Right ventricle myocardium superior (tissue), 1 donor: ENCODE data around the gene VWA3B. TPM values are rescaled to one million over a fixed set of nuclear protein-coding genes. Genes with fewer than 3 reads are reported as not detected.
"Not testable (repeated sequence)": the region's sequence is repeated elsewhere in the genome, so short reads cannot be mapped to it uniquely, and the experiment has no call there.

ENCODE experiments used
- ATAC-seq: fragments of 200-7000 bp; cut with Tn5 transposase; one replicate; pipeline ENCODE4 v1.9.1; 2020; ENCODE audit warnings: mild to moderate bottlenecking; ENCODE audit not compliant: poor library complexity
- DNase-seq: peaks from one replicate; pipeline ENCODE4 v3.0.0-alpha.2; 2020
- intact Hi-C: fragments of 100-400 bp; cut with DNase I; formaldehyde crosslinking; loops from one replicate; pipeline ENCODE4 v1.11.2; 2022
- total RNA-seq: library from RNA; stranded (reverse); fragmentation: NEBNext Ultra II Directional; extraction: Animal tissue kit (Norgen Biotek cat#: 25700); gene quantifications from one replicate; pipeline ENCODE4 v1.2.1, GENCODE V29; 2021
- donor health status: DM: no; HTN: yes; CAD: no; lungs with severe emphysema.

The VWA3B gene
- total RNA-seq, 1 donor from 2014 or later = 0.32 TPM

DNA sequence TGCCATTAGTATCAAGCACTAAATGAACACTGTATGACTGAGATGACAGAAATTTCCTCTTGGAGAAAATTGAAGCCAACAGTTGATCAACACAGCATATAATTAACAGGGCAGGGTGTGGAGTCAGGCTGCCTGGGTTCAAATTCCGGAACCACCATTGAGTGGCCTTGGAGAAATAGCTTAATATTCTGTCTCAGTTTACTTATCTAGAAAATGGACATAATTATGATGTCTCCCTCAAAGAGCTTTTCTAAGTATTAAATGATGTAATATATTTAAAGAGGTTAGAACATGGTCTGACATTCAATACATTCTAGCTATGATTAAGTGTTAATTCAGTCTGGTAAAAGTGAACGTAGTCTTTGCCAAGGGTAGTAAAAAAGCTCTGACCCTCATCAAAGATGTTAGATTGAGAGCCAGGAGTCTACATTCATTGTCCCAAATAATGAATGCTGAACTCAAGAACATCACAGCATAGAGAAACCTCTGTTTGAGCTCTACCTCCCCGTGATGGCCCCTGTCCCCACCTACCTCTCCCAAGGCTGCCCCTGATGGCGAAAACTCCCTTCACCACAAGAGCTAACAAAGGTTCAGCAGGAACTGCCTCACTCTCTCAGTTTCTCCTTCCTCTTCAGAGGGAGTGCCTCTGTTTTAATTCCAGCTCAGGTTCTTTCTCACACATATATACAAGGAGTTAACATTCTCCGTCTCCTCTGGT is 2.7 kb upstream of the VWA3B start:
- intact Hi-C loops = no loop called here
- DNase-seq (no peak), ATAC-seq (no peak)

DNA sequence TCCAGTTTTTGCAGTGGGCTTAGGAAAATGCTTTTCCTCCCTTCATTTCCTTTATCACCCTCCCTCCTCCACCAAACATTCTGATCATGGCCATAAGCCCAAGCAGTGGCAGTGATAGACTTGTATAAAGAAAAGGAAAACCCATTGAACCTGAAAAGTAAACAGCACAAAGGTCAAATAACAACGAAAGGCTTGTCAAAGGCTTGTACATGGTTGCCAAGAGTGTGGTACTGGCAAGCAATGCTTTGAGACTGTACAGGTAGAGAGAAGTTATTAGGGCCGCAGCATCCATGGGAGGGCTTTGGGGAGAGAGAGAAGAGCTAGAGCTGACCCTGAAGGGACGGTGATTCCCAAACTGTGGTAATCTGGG is 2.1 kb upstream of the VWA3B start:
- no peak for ATAC-seq
- intact Hi-C loops = no loop called here
- DNase-seq = no peak

DNA sequence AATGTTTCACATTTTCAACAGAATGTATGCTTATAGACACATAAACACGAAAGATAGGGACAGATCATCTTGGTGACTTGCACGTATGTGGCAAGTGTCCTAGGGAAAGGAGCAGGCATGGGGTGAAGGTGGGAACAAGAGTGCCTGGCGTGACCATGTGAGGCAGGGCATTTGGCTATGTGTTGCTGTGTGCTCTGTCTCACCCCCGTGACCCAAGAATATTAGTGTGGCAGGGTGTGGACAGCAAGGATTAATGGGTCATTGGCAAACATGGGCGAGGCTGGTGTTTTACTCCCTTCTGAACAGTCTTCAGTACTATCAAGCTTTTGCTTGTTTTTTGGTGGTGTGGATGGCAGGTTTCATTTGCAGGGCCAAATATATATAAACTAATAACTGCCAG is 1.3 kb upstream of the VWA3B start:
- DNase-seq (no peak), ATAC-seq (no peak)
- intact Hi-C loops = no loop called here

DNA sequence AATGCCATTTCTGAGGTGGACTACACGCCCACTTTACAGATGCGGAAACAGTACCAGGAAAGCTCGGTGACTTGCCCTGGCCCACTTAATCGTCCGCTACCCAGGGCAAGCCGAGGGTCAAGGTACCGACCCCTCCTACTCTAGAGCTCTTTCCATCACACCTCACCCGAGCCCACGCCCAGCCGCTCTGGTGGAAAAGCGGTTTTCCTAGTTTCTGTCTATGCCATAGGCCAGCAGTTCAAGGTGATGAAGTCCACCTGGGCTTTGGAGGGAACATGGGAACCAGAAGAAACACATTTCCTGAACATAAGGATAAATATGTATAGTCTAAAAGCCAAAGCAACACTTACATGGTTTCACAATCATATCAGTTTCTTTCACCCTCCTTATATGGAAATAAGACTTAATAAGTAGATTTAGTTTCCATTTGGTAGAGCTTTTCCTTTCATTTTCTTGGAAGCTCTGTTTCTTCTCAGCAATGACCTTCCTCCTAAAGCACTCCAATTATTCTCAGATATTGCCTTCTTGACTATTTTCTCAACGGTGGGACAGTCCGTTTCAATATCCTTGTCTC is 567 bp downstream of the VWA3B start:
- intact Hi-C loops = no loop called here
- DNase-seq (no peak), ATAC-seq (no peak)

DNA sequence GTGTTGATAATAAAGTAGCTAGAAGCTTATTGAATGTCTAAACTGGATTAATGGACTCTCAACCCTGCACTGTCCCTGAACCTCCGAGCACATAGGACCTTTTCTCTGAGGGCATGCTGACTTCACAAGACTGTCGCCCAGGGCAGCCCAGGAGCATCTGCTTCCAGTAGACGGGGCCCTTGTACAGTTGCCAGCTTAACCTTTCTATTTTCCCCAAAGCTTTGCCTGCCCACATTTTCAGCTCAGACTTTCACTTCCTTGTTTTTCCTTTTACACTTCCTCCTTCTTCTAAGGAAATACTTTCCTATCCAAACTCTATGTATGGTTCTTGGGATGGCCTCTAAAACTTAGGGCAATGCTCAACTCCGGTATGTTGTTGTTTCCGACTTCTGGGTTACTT is 1.3 kb downstream of the VWA3B start:
- intact Hi-C loops = no loop called here
- ATAC-seq (peak; percentile 16), DNase-seq (peak; percentile 55)

DNA sequence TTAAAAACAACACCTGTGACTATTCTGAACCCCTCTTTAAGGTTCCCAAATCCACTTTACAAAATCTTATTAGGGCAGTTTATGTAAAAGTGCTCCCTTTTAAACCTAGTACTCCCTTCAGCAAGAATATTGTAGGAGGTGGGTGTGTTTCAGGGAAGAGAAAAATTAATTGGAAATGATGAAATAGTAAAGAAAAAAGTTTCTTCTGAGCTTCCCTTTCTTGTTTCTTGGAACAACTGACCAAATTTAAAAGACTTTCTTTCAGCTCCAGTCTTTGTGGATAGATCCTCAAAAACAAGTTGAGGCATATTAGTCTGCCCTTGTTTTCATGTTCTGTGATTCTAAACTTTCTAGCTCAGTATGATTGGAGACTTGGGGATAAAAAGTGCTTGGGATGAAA is 3.0 kb downstream of the VWA3B start:
- no peak for DNase-seq
- ATAC-seq = no peak
- intact Hi-C loops = no loop called here

DNA sequence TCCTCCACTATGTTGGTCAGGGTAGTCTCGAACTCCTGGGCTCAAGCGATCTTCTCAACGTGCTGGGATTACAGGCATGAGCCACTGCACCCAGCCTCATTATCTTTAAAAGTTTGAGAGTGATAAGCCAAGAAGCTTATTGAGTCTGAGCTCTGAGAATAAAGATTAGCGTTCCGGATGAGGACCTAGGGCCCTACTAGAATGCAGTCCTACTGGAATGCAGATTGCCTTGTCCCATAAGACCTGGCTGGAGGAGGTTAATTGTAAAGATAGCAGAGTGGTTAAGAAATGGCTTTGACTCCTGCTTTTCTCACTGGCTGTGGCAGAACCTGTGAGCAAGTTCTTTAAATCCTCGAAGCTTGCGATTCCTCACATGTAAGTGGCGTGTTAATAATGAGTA is 4.0 kb downstream of the VWA3B start:
- DNase-seq = no peak
- intact Hi-C loops = no loop called here
- no peak for ATAC-seq

DNA sequence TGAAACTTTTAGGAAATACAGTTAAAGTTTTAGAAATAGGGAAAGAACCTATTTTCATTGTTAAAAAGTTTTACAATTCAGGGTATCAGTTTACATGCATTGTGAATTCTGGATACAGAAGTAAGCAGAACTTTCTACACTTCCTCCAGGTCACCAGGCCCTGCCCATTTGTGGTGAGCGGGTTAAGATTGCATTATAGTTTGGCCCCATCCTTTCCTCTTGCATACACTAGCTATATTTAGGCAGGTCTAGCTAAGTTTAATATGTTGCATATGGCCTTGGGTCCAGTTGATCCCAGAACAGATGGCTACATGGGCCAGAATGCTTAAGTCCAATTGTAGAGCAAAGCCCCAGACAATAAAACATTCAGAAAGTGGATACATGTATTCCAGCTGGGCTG is 4.8 kb downstream of the VWA3B start:
- DNase-seq (no peak), ATAC-seq (no peak)
- intact Hi-C loops = no loop called here

DNA sequence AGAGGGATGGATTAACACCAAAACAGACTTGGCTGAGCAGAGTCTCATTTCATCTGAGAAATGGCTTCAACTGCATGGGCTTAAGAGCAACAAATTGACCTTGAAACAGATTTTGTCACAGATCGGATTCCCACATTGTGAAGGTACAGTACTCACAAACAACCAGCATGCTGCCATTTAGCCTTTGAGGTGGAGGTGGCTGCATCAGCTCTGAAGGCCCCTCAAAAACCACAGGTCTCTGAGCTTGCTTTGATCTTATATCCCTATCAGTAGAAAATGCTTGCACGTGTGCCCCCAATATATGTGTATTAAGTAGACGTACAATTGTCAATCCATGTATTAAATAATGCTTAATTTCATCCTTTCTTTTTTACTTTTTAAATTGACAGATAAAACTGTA is 6.2 kb downstream of the VWA3B start:
- intact Hi-C loops = no loop called here
- DNase-seq (no peak), ATAC-seq (no peak)

DNA sequence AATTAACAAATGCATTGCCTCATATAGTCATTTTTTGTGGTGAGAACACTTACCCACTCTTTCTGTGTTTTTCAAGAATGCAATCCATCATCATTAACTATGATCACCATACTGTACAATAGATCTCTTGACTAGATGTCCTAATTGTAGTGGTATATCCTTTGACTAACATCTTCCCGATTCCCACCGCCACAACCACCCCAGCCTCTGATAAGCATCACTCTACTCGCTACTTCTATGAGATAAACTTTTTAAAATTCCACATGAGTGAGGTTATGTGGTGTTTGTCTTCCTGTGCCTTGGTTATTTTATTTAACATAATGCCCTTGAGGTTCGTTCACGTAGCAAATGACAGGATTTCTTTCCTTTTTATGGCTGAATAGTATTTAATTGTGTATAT is 6.6 kb downstream of the VWA3B start:
- no peak for DNase-seq
- intact Hi-C loops = no loop called here
- no peak for ATAC-seq

DNA sequence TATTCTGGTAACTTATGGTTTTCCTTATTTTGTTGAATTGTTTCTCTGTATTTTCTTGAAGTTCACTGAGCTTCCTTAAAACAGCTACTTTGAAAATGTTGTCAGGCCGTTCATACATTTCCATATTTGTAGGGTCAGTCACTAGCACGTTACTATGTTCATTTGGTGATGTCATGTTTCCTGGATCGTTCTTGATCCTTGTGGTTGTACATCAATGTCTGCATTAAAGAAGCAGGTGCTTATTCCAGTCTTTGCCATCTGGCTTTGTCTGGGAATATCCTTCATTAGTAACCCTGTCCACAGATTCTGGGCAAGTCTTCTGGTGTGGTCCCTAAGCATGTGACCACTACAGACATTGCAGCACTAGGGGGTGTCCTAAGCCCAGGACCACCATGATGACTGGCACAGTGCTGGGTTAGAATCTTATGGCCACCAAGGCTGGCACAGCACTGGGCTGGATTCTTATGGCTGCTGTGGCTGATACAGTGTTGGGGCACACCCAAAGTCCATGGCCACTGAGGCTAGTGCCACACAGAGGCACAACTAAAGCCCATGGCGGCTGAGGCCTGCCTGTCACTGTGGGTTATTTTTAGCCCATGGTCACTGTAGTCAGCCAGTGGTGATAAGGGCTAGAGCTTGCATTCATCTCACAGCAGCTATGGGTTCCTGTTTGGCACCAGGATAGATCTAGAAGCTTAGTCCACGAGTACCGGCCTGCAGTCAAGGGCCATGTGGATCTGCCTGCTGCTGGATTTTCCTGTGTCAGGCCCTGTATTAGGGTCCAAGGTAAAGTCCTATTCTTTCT is 13.2 kb downstream of the VWA3B start:
- intact Hi-C loops = no loop called here
- DNase-seq = no peak
- ATAC-seq = peak; percentile 77

DNA sequence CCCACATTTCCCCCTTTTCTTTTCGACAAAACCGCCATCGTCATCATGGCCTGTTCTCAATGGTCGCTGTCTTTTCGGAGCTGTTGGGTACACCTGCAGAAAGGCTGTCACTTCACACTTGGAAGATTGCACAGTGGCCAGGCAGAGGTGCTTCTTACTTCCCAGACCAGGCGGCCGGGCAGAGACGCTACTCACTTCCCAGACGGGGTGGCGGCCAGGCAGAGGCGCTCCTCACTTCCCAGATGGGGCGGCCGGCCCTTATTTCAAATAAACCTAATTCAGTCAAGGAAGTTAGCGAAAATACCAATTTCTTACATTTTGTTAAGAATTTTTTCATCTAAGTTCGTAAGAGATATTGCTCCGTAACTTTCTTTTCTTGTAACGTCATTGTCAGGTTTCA is 15.3 kb downstream of the VWA3B start:
- ATAC-seq, DNase-seq, intact Hi-C loops: not testable (repeated sequence)

DNA sequence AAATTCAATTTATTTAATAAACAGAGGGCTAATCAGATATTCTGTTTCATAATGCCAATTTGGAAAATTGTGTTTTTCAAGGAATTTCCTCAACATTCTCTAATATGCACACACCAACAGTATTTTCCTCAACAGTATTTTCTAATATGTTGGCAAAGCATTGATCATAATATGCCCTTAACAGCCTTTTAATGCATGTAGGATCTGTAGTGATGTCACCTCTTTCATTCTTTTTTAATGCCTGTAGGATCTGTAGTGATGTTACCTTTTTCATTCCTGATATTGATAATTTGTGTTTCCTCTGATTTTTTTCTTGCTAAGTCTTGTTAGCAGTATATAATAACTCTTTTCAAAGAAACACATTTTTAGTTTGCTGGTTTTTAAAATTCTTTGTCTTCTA is 15.9 kb downstream of the VWA3B start:
- ATAC-seq (no peak), DNase-seq (no peak)
- intact Hi-C loops = no loop called here

DNA sequence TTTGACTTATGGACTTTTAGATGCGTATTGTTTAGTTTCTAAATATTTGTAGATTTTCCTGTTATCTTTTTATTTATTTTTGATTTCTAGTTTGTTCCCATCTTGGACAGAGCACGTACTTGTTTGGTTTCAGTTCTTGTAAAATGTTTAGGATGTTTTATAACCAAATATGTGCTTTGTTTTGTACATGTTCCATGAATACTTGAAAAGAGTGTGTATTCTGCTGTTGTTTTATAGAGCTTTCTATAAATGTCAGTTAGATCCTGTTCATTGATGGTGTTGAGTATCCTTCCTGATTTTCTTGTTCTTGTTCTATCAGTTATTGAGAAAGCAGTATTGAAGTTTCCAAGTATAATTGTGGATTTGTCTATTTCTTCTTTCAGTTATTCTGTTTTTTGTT is 21.1 kb downstream of the VWA3B start:
- intact Hi-C loops = no loop called here
- no peak for DNase-seq

DNA sequence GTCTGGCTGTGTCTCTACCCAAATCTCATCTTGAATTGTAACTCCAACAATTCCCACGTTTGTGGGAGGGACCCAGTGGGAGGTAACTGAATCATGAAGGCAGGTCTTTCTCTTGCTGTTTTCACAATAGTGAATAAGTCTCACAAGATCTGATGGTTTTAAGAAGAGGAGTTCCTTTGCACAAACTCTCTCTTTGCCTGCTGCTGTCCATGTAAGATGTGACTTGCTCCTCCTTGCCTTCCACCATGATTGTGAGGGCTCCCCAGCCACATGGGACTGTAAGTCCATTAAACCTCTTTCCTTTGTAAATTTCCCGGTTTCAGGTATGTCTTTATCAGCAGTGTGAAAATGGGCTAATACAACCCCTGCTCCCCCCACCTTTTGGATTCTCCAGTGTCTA is 23.8 kb downstream of the VWA3B start:
- intact Hi-C loops = no loop called here
- no peak for ATAC-seq
- no peak for DNase-seq

More for the DNA sequence above, 21.1 kb downstream of the VWA3B start:
- no peak for ATAC-seq

DNA sequence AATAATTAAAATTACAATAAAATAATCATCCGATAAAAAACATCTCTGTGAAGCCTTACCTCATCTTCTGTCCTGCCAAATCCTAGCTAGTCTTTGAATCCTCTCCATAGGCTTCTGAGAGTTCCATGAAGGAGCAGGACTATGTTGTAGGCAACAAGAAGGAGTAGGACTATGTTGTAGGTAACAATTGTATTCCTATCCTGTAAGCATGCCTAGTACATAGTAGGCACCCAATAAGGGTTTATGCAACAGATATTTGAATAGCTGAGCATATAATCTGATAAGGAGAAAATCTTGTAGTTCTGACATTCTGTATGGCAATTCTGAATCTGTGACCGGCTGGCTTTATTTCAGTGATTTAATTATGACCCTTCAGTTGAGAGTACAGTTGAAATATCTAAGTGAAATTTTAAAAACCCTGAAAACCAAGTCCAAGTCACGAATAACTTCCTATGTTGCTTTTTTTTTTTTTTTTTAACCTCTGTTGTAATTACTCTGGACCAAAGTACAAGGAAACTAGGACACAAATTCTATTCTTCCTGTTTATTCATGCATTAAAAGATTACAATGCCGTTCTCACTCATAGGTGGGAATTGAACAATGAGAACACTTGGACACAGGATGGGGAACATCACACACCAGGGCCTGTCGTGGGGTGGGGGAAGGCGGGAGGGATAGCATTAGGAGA is 27.8 kb downstream of the VWA3B start:
- DNase-seq (no peak), ATAC-seq (no peak)
- intact Hi-C loops = no loop called here

DNA sequence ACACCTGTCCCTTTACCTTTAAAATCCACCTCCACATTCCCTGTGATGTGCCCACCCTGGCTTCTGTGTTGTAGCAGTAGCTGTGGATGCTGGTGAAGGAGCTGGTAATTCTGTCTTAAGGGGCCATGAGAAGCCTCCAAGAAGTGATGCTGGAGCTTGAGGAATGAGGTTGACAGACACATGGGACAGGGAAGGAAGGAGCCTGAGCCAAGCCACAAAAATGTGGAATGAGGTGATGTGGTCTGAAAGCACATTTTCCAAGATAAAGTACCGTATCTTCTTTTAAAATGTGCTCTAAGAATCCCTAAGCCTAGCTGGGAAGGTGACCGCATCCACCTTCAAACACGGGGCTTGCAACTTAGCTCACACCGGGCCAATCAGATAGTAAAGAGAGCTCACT is 31.2 kb downstream of the VWA3B start:
- ATAC-seq (no peak), DNase-seq (no peak)
- intact Hi-C loops = no loop called here

DNA sequence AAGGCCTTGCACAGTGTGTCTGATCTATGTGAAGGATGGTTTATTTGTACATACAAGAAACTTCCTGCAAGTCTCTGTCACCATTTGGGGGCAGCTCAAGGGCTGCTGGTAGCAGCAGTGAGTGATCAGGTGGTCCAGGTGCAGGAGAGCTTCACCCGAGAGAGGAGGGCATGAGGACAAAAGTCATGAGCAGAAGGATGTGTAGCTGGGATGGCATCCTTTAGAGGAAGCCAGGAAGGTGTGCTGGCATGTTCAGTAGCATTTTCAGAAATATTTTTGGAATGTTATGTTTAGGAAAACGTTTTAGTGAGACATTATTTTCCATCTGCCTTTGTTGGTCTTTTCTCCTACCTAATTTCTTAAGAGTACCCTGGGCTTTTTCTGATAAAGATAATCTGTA is 31.9 kb downstream of the VWA3B start:
- DNase-seq (no peak), ATAC-seq (no peak)
- intact Hi-C loops = no loop called here

DNA sequence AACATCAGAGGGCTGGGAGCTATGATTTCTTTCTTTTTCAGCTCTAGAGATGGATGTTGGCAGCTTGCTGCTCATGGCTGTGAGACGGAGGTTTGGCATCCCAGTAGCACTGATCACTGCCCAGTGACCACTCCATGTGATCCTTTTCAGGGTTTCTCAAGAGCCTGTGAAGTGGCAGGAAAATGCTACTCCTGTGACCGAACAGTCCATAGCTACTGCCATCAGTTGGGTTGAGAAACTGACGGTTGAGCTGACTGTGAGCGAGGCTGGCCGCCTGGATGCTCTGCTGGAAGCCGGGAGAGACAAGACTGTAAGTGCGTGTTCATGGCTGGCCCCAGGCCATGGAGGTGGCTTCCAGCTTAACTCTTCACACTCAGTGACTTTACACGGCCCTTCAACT is 34.2 kb downstream of the VWA3B start:
- intact Hi-C loops = no loop called here
- no peak for DNase-seq
- ATAC-seq = no peak

DNA sequence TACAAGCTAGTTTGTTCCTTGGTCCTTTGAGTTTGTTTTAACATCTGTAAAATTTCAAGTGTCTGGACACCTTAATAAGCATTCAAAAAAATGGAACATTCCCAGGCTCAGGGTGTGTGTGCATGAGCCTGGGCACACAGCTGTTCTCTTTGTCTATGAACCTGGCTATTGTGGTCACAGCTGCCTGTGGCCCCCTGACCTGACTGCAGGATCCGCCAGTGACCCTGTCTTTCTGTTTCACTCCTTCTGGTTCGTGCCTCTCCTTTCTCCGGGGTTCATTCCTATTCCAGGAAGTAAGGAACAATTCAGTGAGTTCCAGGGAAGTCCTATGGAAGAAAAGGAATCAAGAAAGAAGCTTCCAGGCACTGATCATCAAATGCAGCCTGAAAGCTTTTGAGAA is 35.6 kb downstream of the VWA3B start:
- no peak for ATAC-seq
- intact Hi-C loops = no loop called here
- DNase-seq = no peak
